AG04450 (cell line): ENCODE data around the gene TAF4. TPM values are rescaled to one million over a fixed set of nuclear protein-coding genes. Genes with fewer than 3 reads are reported as not detected.

Source experiments
- CTCF ChIA-PET: fragments of 300-600, 350-600 bp; formaldehyde crosslinking; extraction: SDS; loops from one replicate; lab custom pipeline; 2022; ENCODE audit warnings: antibody characterized with exemption, inconsistent platforms; lab: Charles Lee
- POLR2A ChIA-PET: fragments of 350-600 bp; formaldehyde crosslinking; extraction: SDS; loops from one replicate; lab custom pipeline; 2021; ENCODE audit warnings: antibody characterized with exemption, inconsistent platforms; lab: Yijun Ruan, JAX
- DNase-seq: peaks from one replicate; pipeline ENCODE4 v3.0.0-alpha.2; 2011; ENCODE audit warnings: low read depth, low spot score
- H3K27ac ChIP-seq: one replicate; pipeline ENCODE4 v1.5.1; 2012; ENCODE audit warnings: low read depth, low read length, control low read depth
- H3K27me3 ChIP-seq: one replicate; pipeline ENCODE4 v1.6.0; 2012; ENCODE audit warnings: low read length; ENCODE audit not compliant: control insufficient read depth, insufficient read depth
- H3K4me3 ChIP-seq: 2 replicates; pipeline ENCODE4 v1.5.1; 2011; ENCODE audit warnings: mild to moderate bottlenecking, low read depth, low read length, control low read depth
- H3K9me3 ChIP-seq: 2 replicates; pipeline ENCODE4 v1.5.1; 2012; ENCODE audit warnings: low read length; ENCODE audit not compliant: control insufficient read depth, insufficient read depth
- CTCF ChIP-seq: IDR thresholded peaks from 2 replicates; pipeline ENCODE4 v1.5.1; 2011; ENCODE audit warnings: low read depth, low read length, control low read depth, inconsistent platforms
- polyA plus RNA-seq: library from polyadenylated mRNA; depleted of rRNA; stranded (reverse); fragments of >200 nt; gene quantifications from 2 replicates; pipeline ENCODE4 v1.2.3, GENCODE V29; 2011

The TAF4 gene
- polyA plus RNA-seq, 1 experiment = 2.7 TPM

- no peak overlapping the region for H3K27ac ChIP-seq
- H3K27me3 ChIP-seq = peaks cover 8% of the 10 kb centered on the region
- no peaks in the 10 kb centered on the region; the same call in 1 of the 2 replicates for H3K9me3 ChIP-seq
- ChIA-PET POLR2A (no interaction called here), CTCF (no interaction called here)
- TF ChIP-seq CTCF = no peak
- no peak overlapping the region for H3K4me3 ChIP-seq
- no peak for DNase-seq
These were observed 113.8 kb downstream of the TAF4 start for GRCh38 chr20:61951695-61952533.

GRCh38 chr20:61950641-61951071, 115.0 kb downstream of the TAF4 start:
- no peaks in the 10 kb centered on the region; the same call in 1 of the 2 replicates for H3K9me3 ChIP-seq
- no peak overlapping the region for H3K4me3 ChIP-seq
- no peak overlapping the region for H3K27ac ChIP-seq
- H3K27me3 ChIP-seq = peaks cover 8% of the 10 kb centered on the region
- ChIA-PET POLR2A (no interaction called here), CTCF (no interaction called here)
- DNase-seq = no peak
- TF ChIP-seq CTCF = no peak

GRCh38 chr20:61949714-61950640, 115.7 kb downstream of the TAF4 start:
- no peak for TF ChIP-seq CTCF
- ChIA-PET POLR2A (no interaction called here), CTCF (no interaction called here)
- H3K4me3 ChIP-seq = no peak overlapping the region
- H3K9me3 ChIP-seq = no peaks in the 10 kb centered on the region; the same call in 1 of the 2 replicates
- DNase-seq = no peak
- peaks cover 8% of the 10 kb centered on the region for H3K27me3 ChIP-seq
- H3K27ac ChIP-seq = no peak overlapping the region

GRCh38 chr20:61949363-61949713, 116.3 kb downstream of the TAF4 start:
- DNase-seq = no peak
- no peak for TF ChIP-seq CTCF
- ChIA-PET POLR2A (no interaction called here), CTCF (no interaction called here)
- no peak overlapping the region for H3K27ac ChIP-seq
- no peak overlapping the region for H3K4me3 ChIP-seq
- peaks cover 4% of the 10 kb centered on the region for H3K27me3 ChIP-seq
- H3K9me3 ChIP-seq = no peaks in the 10 kb centered on the region; the same call in 1 of the 2 replicates
